CD14-positive monocyte (primary cell): Measurements from ENCODE around the gene SLC6A5. TPM values are rescaled to one million over a fixed set of nuclear protein-coding genes. Genes with fewer than 3 reads are reported as not detected.
A peak's percentile ranks its signal among the peaks of the same experiment; 100 is the strongest.

Experiments used
- DNase-seq, 3 donors: peaks; one replicate each; pipeline ENCODE4 v3.0.0-alpha.2; 2011 to 2022
- H2AFZ ChIP-seq: 2 replicates; pipeline ENCODE4 v1.6.0; 2012; ENCODE audit warnings: mild to moderate bottlenecking, low read depth, low read length, inconsistent platforms; ENCODE audit not compliant: insufficient read depth, poor library complexity, severe bottlenecking
- H3K27ac ChIP-seq, 2 donors: 1 replicate in 1 of 2; 2 replicates in 1 of 2; pipeline ENCODE4 v1.5.1; 2012 to 2013; ENCODE audit warnings: low read length in 2 of 2, control low read depth in 1 of 2, inconsistent platforms in 1 of 2, low read depth in 1 of 2, mild to moderate bottlenecking in 1 of 2
- H3K27me3 ChIP-seq, 2 donors: one replicate each; pipeline versions ENCODE4 v1.6.0 to v1.6.1; 2011 to 2013; ENCODE audit warnings: low read length in 2 of 2; ENCODE audit not compliant: control insufficient read depth in 2 of 2, insufficient read depth in 2 of 2
- H3K36me3 ChIP-seq, 2 donors: replicated peaks in 1 of 2; 1 replicate in 1 of 2; 2 replicates in 1 of 2; pipeline versions ENCODE4 v1.5.1 to v1.6.1; 2012 to 2013; ENCODE audit warnings: low read length in 2 of 2, control low read depth in 1 of 2, inconsistent platforms in 1 of 2, mild to moderate bottlenecking in 1 of 2; ENCODE audit not compliant: insufficient read depth in 2 of 2, control insufficient read depth in 1 of 2
- H3K4me1 ChIP-seq, 2 donors: 1 replicate in 1 of 2; 2 replicates in 1 of 2; pipeline versions ENCODE4 v1.5.1 to v1.6.1; 2012 to 2013; ENCODE audit warnings: low read length in 2 of 2, control low read depth in 1 of 2, inconsistent platforms in 1 of 2, mild to moderate bottlenecking in 1 of 2, moderate library complexity in 1 of 2; ENCODE audit not compliant: insufficient read depth in 2 of 2, control insufficient read depth in 1 of 2
- H3K4me2 ChIP-seq: replicated peaks from 2 replicates; pipeline ENCODE3; 2012; ENCODE audit warnings: low read length, moderate library complexity, mild to moderate bottlenecking; ENCODE audit not compliant: poor library complexity, severe bottlenecking; ENCODE audit errors: extremely low read depth
- H3K4me3 ChIP-seq, 3 experiments: fragments of 200-600 bp in 1 of 3; sonication (generic) in 1 of 3; replicated peaks in 1 of 3; 1 replicate in 2 of 3; 2 replicates in 1 of 3; pipeline ENCODE4 v1.5.1; 2011 to 2013; ENCODE audit warnings: low read length in 3 of 3, mild to moderate bottlenecking in 3 of 3, control low read depth in 2 of 3, low read depth in 2 of 3, inconsistent platforms in 1 of 3, moderate library complexity in 1 of 3
- H3K79me2 ChIP-seq: 2 replicates; pipeline ENCODE4 v1.6.0; 2012; ENCODE audit warnings: mild to moderate bottlenecking, control low read depth, inconsistent platforms, low read length, moderate library complexity; ENCODE audit not compliant: insufficient read depth
- H3K9ac ChIP-seq: 2 replicates; pipeline ENCODE4 v1.6.0; 2017; ENCODE audit warnings: low read length, mild to moderate bottlenecking; ENCODE audit not compliant: insufficient read depth, poor library complexity, severe bottlenecking
- H3K9me3 ChIP-seq, 2 donors: replicated peaks in 1 of 2; 1 replicate in 1 of 2; 2 replicates in 1 of 2; pipeline versions ENCODE4 v1.5.1 to v1.6.1; 2012 to 2013; ENCODE audit warnings: low read length in 2 of 2, control low read depth in 1 of 2; ENCODE audit not compliant: control insufficient read depth in 1 of 2, insufficient read depth in 1 of 2
- H4K20me1 ChIP-seq: 2 replicates; pipeline ENCODE4 v1.6.0; 2012; ENCODE audit warnings: mild to moderate bottlenecking, low read length, control low read depth, moderate library complexity; ENCODE audit not compliant: insufficient read depth
- H3K27ac Mint-ChIP-seq, 7 donors: one replicate each; pipeline ENCODE4 v1.8.0; 2020; ENCODE audit warnings: mild to moderate bottlenecking in 7 of 7, mixed read lengths in 7 of 7, moderate library complexity in 6 of 7, inconsistent platforms in 2 of 7
- H3K27me3 Mint-ChIP-seq, 3 donors: one replicate each; pipeline ENCODE4 v1.8.0; 2021 to 2022; ENCODE audit warnings: low read depth in 3 of 3, mild to moderate bottlenecking in 3 of 3, mixed read lengths in 3 of 3, moderate library complexity in 3 of 3, inconsistent platforms in 1 of 3
- H3K36me3 Mint-ChIP-seq, 2 donors: one replicate each; pipeline ENCODE4 v1.8.0; 2020; ENCODE audit warnings: mixed read lengths in 2 of 2, inconsistent platforms in 1 of 2, mild to moderate bottlenecking in 1 of 2
- H3K4me1 Mint-ChIP-seq: one replicate; pipeline ENCODE4 v1.8.0; 2020; ENCODE audit warnings: mild to moderate bottlenecking, mixed read lengths
- H3K4me3 Mint-ChIP-seq, 2 donors: one replicate each; pipeline ENCODE4 v1.8.0; 2020; ENCODE audit warnings: mild to moderate bottlenecking in 2 of 2, mixed read lengths in 2 of 2, moderate library complexity in 1 of 2
- H3K9me3 Mint-ChIP-seq, 7 donors: one replicate each; pipeline ENCODE4 v1.8.0; 2020 to 2022; ENCODE audit warnings: mixed read lengths in 7 of 7, mild to moderate bottlenecking in 6 of 7, moderate library complexity in 6 of 7, inconsistent platforms in 2 of 7
- CTCF ChIP-seq: fragments of 200-600 bp; IDR thresholded peaks from one replicate; pipeline ENCODE4 v1.8.0; 2022; ENCODE audit warnings: antibody characterized with exemption, mild to moderate bottlenecking
- WGBS: methylation state at CpG from one replicate; pipeline ENCODE4 v1.1.5; 2013; ENCODE audit warnings: missing lambda C conversion rate; ENCODE audit not compliant: insufficient coverage; 5-methylcytosine and 5-hydroxymethylcytosine counted together
- intact Hi-C, 2 donors: fragments of 100-400 bp; cut with micrococcal nuclease; formaldehyde crosslinking; loops; one replicate each; pipeline versions ENCODE4 v1.15.0 to v1.15.1; 2023
- polyA plus RNA-seq, 3 donors: library from polyadenylated mRNA; depleted of rRNA in 1 of 3; unstranded in 2 of 3; stranded (reverse) in 1 of 3; fragments of 300-500 nt in 2 of 3; fragments of >200 nt in 1 of 3; fragmentation: Illumina TruSeq in 2 of 3; gene quantifications; 1 replicate in 2 of 3; 2 replicates in 1 of 3; pipeline ENCODE4 v1.2.3, GENCODE V29; 2012 to 2021

Gene SLC6A5
- polyA plus RNA-seq, 3 donors, result not detected

- Histone ChIP-seq H3K9ac (no peak overlapping the region), H2AFZ (no peak overlapping the region), H3K27ac (no peak overlapping the region), H3K79me2 (no peaks in the 10 kb centered on the region), H3K4me3 (no peak overlapping the region), H3K4me2 (no peak overlapping the region), H3K4me1 (peaks cover 5 to 7% of the 10 kb centered on the region in 2 donors), H3K9me3 (peaks cover 0 to 18% of the 10 kb centered on the region in 2 donors), H3K36me3 (no peaks in the 10 kb centered on the region), H4K20me1 (no peaks in the 10 kb centered on the region), H3K27me3 (peaks cover 91 to 100% of the 10 kb centered on the region in 2 donors)
- Mint-ChIP-seq H3K27ac (peak overlapping the region in 1 of 7 donors; percentile 33), H3K9me3 (peaks cover 0 to 17% (median 7%) of the 10 kb centered on the region in 7 donors), H3K27me3 (peaks cover 92 to 99% (median 96%) of the 10 kb centered on the region in 3 donors), H3K36me3 (peaks cover 0 to 2% of the 10 kb centered on the region in 2 donors), H3K4me1 (peaks cover 8% of the 10 kb centered on the region), H3K4me3 (peak overlapping the region in 1 of 2 donors; percentile 80)
- no peak for TF ChIP-seq CTCF
- WGBS, result 12% methylated on average over 22 of the region's 26 CpGs
- no peak for DNase-seq
- intact Hi-C loops, result no loop called here
Observed at GRCh38 chr11:20605602-20606091, 6.2 kb downstream of the SLC6A5 start.

GRCh38 chr11:20608934-20609333, 9.5 kb downstream of the SLC6A5 start:
- peaks cover 79 to 81% of the 10 kb centered on the region in 2 donors for H3K27me3 ChIP-seq
- intact Hi-C loops, result no loop called here
- WGBS, result 56% methylated on average over 1 of the region's 3 CpGs
- Mint-ChIP-seq H3K9me3 (peaks cover 0 to 14% (median 7%) of the 10 kb centered on the region in 7 donors), H3K27ac (no peak overlapping the region), H3K4me3 (no peak overlapping the region), H3K36me3 (peaks cover 0 to 2% of the 10 kb centered on the region in 2 donors), H3K27me3 (peaks cover 70 to 91% (median 75%) of the 10 kb centered on the region in 3 donors), H3K4me1 (peaks cover 24% of the 10 kb centered on the region)
- peaks cover 0 to 11% of the 10 kb centered on the region in 2 donors for H3K9me3 ChIP-seq
- H3K36me3 ChIP-seq, result no peaks in the 10 kb centered on the region
- no peak overlapping the region for H2AFZ ChIP-seq
- no peak for DNase-seq
- H3K4me1 ChIP-seq, result peaks cover 20 to 21% of the 10 kb centered on the region in 2 donors
- H3K4me2 ChIP-seq, result no peak overlapping the region
- no peak for TF ChIP-seq CTCF
- no peak overlapping the region for H3K4me3 ChIP-seq
- no peaks in the 10 kb centered on the region for H4K20me1 ChIP-seq
- H3K27ac ChIP-seq, result no peak overlapping the region
- H3K9ac ChIP-seq, result no peak overlapping the region
- H3K79me2 ChIP-seq, result no peaks in the 10 kb centered on the region
